ENCODE results near the gene RHOT2.

DNA sequence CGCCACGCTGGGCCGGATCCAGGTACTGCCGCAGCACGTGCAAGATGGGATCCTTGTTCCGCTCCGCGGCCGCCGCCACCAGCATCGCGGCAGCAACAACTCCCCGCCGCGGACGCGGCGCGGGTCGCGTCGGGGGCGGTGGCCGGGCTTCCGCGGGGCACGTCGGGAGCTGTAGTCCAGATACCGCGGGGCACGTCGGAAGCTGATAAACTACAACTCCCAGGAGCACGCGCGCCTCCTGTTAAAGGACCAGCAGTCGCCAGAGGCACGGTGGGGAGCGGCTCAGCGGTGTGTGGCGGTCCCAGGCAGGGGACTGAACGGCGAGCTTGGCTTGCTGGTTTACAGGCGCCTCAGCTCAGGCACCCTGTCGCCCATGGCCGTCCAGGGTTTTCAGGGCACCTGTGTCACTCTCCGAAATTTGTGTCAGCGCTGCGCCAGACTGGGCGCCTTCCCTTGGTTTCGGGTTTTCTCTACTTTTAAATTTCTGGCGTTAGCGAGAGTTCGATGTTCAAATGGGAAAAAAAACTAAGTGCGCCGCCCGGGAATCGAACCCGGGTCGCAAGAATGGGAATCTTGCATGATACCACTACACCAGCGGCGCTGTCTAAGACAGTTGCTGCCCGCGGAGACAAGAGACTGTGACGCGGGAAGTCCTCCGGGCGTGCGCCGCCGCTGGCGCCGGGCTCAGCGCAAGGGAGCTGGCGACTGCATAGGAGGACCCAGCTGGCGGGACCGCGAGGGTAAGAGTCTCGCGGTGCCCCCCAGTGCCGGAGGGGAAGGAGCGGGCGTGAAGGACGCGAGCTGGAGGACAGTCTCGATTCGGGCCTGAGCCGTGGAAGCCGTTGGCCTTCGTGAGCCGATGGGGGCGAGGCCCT is 31.5 kb upstream of the RHOT2 start, which contains the start of gene METTL26:
- TF ChIP-seq, protein P1, sequence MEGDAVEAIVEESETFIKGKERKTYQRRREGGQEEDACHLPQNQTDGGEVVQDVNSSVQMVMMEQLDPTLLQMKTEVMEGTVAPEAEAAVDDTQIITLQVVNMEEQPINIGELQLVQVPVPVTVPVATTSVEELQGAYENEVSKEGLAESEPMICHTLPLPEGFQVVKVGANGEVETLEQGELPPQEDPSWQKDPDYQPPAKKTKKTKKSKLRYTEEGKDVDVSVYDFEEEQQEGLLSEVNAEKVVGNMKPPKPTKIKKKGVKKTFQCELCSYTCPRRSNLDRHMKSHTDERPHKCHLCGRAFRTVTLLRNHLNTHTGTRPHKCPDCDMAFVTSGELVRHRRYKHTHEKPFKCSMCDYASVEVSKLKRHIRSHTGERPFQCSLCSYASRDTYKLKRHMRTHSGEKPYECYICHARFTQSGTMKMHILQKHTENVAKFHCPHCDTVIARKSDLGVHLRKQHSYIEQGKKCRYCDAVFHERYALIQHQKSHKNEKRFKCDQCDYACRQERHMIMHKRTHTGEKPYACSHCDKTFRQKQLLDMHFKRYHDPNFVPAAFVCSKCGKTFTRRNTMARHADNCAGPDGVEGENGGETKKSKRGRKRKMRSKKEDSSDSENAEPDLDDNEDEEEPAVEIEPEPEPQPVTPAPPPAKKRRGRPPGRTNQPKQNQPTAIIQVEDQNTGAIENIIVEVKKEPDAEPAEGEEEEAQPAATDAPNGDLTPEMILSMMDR (IDR thresholded peaks at IDR 0.05) = peak in 3 of 5 experiments; percentile 6 to 44 (median 34)
- TF ChIP-seq EP300 (IDR thresholded peaks at IDR 0.05) (peak; percentile 71 to 80), POLR2A (IDR thresholded peaks at IDR 0.05) (peak; percentile 16 to 65)
